Activated naive CD4-positive, alpha-beta T cell treated with anti-CD3 and anti-CD28 coated beads for 36 hours (primary cell): ENCODE data around the gene TCEA3. TPM values are rescaled to one million over a fixed set of nuclear protein-coding genes. Genes with fewer than 3 reads are reported as not detected.

Experiments used
- CTCF ChIA-PET: fragments of 350-600 bp; sonication (Branson Sonifier 250); formaldehyde crosslinking; loops from one replicate; lab custom pipeline; 2021; ENCODE audit warnings: antibody characterized with exemption; lab: Charles Lee
- DNase-seq: peaks from one replicate; pipeline ENCODE4 v3.0.0-alpha.2; 2020
- H3K27ac Mint-ChIP-seq: one replicate; pipeline ENCODE4 v1.8.0; 2021; ENCODE audit warnings: mild to moderate bottlenecking, mixed read lengths
- H3K27me3 Mint-ChIP-seq: one replicate; pipeline ENCODE4 v1.8.0; 2021; ENCODE audit warnings: low read depth, mixed read lengths
- H3K36me3 Mint-ChIP-seq: one replicate; pipeline ENCODE4 v1.8.0; 2021; ENCODE audit warnings: low read depth, mixed read lengths
- H3K4me1 Mint-ChIP-seq: one replicate; pipeline ENCODE4 v1.8.0; 2021; ENCODE audit warnings: low read depth, mixed read lengths
- H3K4me3 Mint-ChIP-seq: one replicate; pipeline ENCODE4 v1.8.0; 2021; ENCODE audit warnings: mild to moderate bottlenecking, moderate library complexity, mixed read lengths
- H3K9me3 Mint-ChIP-seq: one replicate; pipeline ENCODE4 v1.8.0; 2021; ENCODE audit warnings: mixed read lengths
- intact Hi-C: fragments of 100-400 bp; cut with micrococcal nuclease; formaldehyde crosslinking; loops from one replicate; pipeline ENCODE4 v1.15.1; 2023
- total RNA-seq, 2 experiments: library from RNA; stranded (reverse); gene quantifications; one replicate each; pipeline ENCODE4 v1.2.3, GENCODE V29; 2021

The TCEA3 gene
- total RNA-seq, 2 experiments from 2014 or later = 13.7 to 15.3 TPM

DNA sequence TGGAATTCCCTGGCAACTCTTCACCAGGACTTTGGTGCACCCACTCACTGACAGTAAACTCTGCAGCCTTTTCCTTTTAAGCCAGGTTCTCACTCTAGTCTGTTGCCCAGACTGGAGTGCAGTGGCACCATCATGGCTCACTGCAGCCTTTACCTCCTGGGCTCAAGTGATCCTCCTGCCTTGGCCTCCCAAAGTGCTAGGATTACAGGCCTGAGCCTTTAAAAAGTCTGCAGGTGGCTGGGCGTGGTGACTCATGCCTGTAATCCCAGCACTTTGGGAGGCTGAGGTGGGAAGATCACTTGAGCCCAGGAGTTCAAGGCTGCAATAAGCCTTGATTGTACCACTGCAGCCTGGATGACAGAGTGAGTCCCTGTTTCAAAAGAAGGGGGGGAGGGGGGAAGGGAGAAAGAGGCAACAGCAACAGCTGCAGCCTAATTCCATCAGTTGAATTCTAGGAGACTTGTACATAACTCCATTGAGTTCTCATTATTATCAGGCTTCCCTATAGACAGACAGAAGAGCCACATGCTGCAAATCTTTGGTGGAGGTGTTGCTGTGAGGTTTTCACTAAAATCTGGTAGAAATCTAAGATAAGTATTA lies 72.4 kb downstream of the TCEA3 start:
- CTCF ChIA-PET = no interaction called here
- no peaks in the 10 kb centered on the region for H3K9me3 Mint-ChIP-seq
- intact Hi-C loops = no loop called here
- no peak overlapping the region for H3K27ac Mint-ChIP-seq
- H3K4me3 Mint-ChIP-seq = no peak overlapping the region
- H3K4me1 Mint-ChIP-seq = peaks cover 4% of the 10 kb centered on the region
- no peak for DNase-seq
- H3K27me3 Mint-ChIP-seq = no peaks in the 10 kb centered on the region
- no peaks in the 10 kb centered on the region for H3K36me3 Mint-ChIP-seq

DNA sequence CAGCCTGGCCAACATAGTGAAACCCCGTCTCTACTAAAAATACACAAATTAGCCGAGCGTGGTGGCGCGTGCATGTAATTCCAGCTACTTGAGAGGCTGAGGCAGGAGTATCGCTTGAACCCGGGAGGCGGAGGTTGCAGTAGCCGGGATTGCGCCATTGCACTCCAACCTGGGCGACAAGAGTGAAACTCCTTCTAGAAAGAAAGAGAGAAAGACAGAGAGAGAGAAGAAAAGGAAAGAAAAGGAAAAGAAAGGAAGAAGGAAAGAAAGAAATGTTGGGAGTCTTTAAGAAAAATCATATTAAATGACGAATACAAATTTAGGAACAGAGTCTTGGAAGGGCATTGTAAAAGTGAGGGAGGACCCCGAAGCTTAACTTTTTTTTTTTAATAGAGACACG lies 78.6 kb downstream of the TCEA3 start:
- H3K4me3 Mint-ChIP-seq = no peak overlapping the region
- peaks cover 17% of the 10 kb centered on the region for H3K4me1 Mint-ChIP-seq
- H3K27me3 Mint-ChIP-seq = no peaks in the 10 kb centered on the region
- CTCF ChIA-PET = no interaction called here
- no peaks in the 10 kb centered on the region for H3K9me3 Mint-ChIP-seq
- DNase-seq = no peak
- intact Hi-C loops = loop anchor here (2.0 kb wide), 2 partner anchors 185 to 345 kb away; partner anchors contain the start of genes E2F2 and RPL11
- H3K27ac Mint-ChIP-seq = no peak overlapping the region
- peaks cover 14% of the 10 kb centered on the region for H3K36me3 Mint-ChIP-seq

DNA sequence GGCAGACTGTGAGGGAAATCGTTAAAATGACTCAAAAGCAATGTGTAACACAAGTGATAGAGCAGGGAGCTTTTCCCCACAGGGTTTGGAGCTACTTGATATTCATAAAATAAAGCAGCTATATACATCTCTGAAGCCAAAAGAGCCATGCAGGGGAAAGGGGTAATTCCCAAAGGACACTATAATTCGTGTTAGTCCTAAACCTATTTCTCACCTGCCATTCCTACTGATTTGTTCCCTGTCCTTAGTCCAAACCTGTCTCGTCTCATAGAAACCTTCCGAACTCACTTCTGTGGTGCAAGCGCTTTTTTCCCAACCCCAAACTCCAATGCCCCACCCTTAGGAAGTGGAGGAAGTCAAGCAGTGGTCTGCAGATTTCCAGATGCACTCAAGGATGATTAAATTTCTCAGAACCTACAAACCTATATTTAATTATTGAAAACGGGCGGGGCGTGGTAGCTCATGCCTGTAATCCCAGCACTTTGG lies 79.5 kb downstream of the TCEA3 start:
- no peak for DNase-seq
- CTCF ChIA-PET = interaction anchor here (0.6 kb wide), 1 partner anchor 80 kb away, joined by 6 read pairs; no protein-coding TSS in a partner anchor
- peak overlapping the region; percentile 88 for H3K27ac Mint-ChIP-seq
- no peaks in the 10 kb centered on the region for H3K27me3 Mint-ChIP-seq
- no peaks in the 10 kb centered on the region for H3K9me3 Mint-ChIP-seq
- peaks cover 16% of the 10 kb centered on the region for H3K36me3 Mint-ChIP-seq
- peak overlapping the region; percentile 82 for H3K4me3 Mint-ChIP-seq
- H3K4me1 Mint-ChIP-seq = peaks cover 26% of the 10 kb centered on the region
- intact Hi-C loops = loop anchor here (1.0 to 5.0 kb wide), 6 partner anchors 23 to 614 kb away; partner anchors contain the start of genes E2F2, PNRC2 and RPL11

DNA sequence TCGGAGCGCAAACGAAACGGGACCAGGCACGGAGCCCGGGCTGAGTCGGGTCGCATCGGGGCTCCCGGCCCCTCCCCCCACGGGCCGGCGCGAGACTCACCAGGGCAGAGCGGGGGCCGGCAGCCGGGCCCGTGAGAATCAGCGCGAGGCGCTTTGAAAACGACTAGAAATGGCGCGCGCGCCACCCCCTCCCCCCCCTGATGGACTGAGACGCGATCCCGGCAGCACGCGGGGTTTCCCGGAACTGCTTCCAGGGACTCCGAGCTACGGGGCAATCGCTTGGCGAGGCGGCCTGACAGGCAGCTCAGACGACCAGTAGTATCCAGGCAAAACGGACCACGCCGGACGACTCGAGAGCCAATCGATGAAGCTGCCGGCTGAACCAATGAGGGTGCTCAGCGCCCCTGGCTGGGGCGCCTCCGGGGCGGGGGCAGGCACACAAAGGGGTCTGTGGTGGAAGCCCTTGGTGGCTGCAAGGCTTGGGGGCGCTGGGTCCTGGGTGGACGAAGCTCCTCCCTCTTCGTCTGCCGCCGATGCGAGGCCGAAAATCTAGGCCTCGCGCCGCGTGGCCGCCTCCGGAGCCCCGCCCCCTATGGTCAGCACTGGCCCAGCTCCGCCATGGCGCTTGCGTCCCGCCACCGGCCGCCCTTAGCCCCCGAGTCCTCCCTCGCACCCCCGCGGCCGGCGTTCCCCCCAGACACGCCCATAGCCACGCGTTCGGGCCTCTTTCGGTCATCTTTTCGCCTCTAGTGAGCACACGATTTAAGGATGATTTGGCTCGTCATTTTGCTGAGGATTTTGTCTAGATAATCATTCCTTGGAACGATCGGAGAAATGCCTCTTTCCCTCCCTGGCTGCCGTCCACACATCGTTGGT lies 80.2 kb downstream of the TCEA3 start, which contains the start of gene HNRNPR:
HNRNPR (minus strand) TSS at position 174 of the 876 bp plus-strand sequence. CDS start 3,276 bp downstream, outside the sequence.
- Mint-ChIP-seq H3K27ac (peak within 1 kb of the TSS; percentile 93), H3K9me3 (no peaks in the 10 kb centered on the region), H3K4me3 (peak within 1 kb of the TSS; percentile 83), H3K27me3 (no peaks in the 10 kb centered on the region), H3K36me3 (peaks cover 19% of the 10 kb centered on the region), H3K4me1 (peaks cover 32% of the 10 kb centered on the region)
- intact Hi-C loops = loop anchor here (1.0 to 5.0 kb wide), 6 partner anchors 24 to 615 kb away; partner anchors contain the start of genes E2F2, PNRC2 and RPL11
- CTCF ChIA-PET = interaction anchor here (0.6 to 1.1 kb wide), 3 partner anchors 21 to 81 kb away, joined by 3 to 6 read pairs (median 5); no protein-coding TSS in a partner anchor
- peak; percentile 100 for DNase-seq

DNA sequence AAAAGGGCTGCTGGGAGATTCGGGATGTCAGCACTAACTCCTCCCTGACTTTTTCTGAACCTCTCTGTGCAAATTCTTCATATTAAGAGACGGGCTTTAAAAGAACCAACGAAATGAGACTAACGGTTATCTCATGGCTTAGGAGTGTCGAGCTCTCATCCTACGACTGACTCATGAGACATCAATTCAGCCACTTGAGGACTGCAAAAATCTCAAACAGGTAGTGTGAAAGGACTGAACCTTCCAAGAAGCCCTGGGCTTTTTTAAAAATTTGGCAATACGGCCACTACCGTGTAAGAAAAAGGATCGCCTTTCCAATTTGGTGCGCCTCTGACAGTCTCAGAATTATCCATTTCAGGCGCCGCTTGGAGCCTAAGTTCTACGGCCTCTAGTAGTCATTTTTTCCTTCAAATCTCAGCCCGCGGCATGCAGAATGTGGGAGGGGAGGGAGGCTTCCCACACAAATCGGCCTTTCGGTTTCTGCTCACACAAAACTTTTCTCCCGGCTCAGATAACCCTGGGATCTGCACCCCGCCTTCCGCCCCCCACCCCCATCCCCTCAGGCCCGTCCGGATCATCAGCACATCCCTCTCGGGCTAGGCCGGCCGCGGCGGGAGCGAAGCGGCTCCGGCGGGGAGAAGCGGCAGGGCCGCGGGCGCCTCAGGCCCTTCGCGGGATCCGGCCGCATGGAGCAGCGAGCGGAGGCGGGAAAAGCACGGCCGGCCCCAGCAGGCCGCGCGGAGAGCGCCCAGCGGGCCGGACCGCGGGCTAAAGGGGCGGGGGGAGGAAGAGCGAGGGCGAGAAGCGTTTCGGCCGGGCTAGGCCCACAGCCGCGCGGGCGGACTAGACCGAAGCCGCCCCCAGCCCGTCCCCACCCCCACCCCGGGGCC lies 81.1 kb downstream of the TCEA3 start:
- peaks cover 24% of the 10 kb centered on the region for H3K36me3 Mint-ChIP-seq
- H3K4me3 Mint-ChIP-seq = peak overlapping the region; percentile 83
- no peaks in the 10 kb centered on the region for H3K9me3 Mint-ChIP-seq
- peak overlapping the region; percentile 93 for H3K27ac Mint-ChIP-seq
- intact Hi-C loops = loop anchor here (1.0 to 5.0 kb wide), 7 partner anchors 25 to 616 kb away; partner anchors contain the start of genes E2F2, PNRC2 and RPL11
- peak; percentile 61 for DNase-seq
- H3K4me1 Mint-ChIP-seq = peaks cover 38% of the 10 kb centered on the region
- CTCF ChIA-PET = interaction anchor here (0.7 to 1.1 kb wide), 2 partner anchors 22 to 25 kb away, joined by 3 to 5 read pairs; no protein-coding TSS in a partner anchor
- no peaks in the 10 kb centered on the region for H3K27me3 Mint-ChIP-seq

DNA sequence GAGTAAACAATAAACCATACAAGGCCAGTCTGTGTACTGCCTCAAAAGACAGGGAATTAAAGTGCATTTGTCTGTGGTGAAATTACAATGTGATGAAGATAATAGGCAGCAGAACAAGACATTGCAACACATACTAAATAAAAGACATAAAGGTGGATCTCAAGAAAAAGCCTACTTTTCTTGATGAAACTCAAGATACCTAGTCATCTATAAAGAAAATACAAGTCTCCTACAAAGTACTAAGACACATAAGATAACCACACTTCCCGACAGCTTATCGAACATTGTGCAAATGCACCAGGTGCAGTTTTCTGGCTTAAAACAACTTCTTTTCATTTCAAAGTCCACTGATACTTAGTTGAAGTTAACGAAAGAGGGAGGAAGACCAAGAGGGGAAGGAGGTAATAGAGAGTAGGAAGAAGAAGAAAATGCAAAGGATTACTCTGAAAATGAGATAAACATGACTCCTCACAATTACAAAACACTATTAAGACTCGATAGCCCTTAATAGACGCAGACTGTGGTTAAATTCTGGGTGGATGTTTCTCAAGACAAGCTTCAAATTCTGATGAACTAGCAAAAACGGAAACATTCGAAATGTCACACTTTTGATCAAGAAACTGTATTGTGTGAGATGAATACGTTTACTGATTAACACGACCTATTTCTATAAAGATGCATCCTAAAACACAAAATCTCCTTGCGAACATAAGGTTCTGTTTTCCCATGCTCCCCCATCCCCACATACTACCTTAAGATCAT lies 82.4 kb downstream of the TCEA3 start:
- Mint-ChIP-seq H3K9me3 (no peaks in the 10 kb centered on the region), H3K4me1 (peaks cover 46% of the 10 kb centered on the region), H3K4me3 (peak overlapping the region; percentile 83), H3K36me3 (peaks cover 36% of the 10 kb centered on the region), H3K27ac (peak overlapping the region; percentile 51), H3K27me3 (no peaks in the 10 kb centered on the region)
- CTCF ChIA-PET = interaction anchor here (0.6 to 3.0 kb wide), 2 partner anchors 61 to 159 kb away, joined by 3 to 10 read pairs; no protein-coding TSS in a partner anchor
- no peak for DNase-seq
- intact Hi-C loops = loop anchor here (2.0 to 5.0 kb wide), 2 partner anchors 81 to 240 kb away; no protein-coding TSS in a partner anchor

DNA sequence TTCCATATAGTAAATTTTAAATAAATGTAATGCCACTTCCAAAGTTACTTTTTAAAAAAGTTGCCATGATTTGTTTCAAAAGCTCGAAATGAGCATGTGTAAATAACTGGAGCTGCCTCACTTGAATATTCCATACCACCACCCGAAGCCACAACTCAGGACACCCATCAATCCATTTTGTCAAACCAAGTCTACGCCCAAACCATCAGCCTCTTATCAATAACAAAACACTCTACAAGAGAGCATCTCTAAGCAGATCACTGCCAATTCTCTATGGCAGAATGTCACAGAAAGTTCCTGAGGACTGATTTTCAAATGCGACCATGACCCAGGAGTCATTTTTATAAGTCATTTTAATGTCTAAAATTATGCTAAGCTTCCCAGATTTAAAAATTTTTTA lies 84.9 kb downstream of the TCEA3 start:
- no peak overlapping the region for H3K4me3 Mint-ChIP-seq
- no peaks in the 10 kb centered on the region for H3K9me3 Mint-ChIP-seq
- intact Hi-C loops = loop anchor here (5.0 kb wide), 1 partner anchor 237 kb away; no protein-coding TSS in a partner anchor
- CTCF ChIA-PET = interaction anchor here (0.6 to 3.0 kb wide), 3 partner anchors 30 to 64 kb away, joined by 3 to 10 read pairs (median 5); partner anchors contain the start of gene ZNF436
- no peak overlapping the region for H3K27ac Mint-ChIP-seq
- H3K27me3 Mint-ChIP-seq = no peaks in the 10 kb centered on the region
- DNase-seq = no peak
- peaks cover 47% of the 10 kb centered on the region for H3K36me3 Mint-ChIP-seq
- peaks cover 48% of the 10 kb centered on the region for H3K4me1 Mint-ChIP-seq

DNA sequence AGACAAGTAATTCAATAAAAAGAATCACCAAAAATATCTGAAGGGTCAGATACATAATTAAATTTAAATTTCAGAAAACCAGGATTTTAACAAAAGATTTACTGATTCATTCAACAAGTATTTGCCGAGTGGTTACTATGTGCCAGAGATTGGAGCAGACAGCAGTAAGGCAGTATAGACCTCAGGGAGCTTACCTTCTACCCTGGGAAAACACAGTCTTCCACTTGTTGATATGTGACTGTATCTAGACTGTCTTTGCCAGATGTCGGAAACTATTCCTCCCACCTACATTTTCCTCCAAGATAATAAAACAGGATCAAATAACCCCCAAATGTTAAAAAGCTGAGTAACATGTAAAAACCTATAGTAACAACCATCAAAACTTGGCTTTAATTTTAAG lies 86.7 kb downstream of the TCEA3 start:
- H3K9me3 Mint-ChIP-seq = no peaks in the 10 kb centered on the region
- no peaks in the 10 kb centered on the region for H3K27me3 Mint-ChIP-seq
- H3K4me1 Mint-ChIP-seq = peaks cover 52% of the 10 kb centered on the region
- no peak overlapping the region for H3K4me3 Mint-ChIP-seq
- CTCF ChIA-PET = interaction anchor here (1.2 kb wide), 1 partner anchor 24 kb away, joined by 4 read pairs; no protein-coding TSS in a partner anchor
- intact Hi-C loops = no loop called here
- no peak overlapping the region for H3K27ac Mint-ChIP-seq
- peaks cover 56% of the 10 kb centered on the region for H3K36me3 Mint-ChIP-seq
- no peak for DNase-seq

DNA sequence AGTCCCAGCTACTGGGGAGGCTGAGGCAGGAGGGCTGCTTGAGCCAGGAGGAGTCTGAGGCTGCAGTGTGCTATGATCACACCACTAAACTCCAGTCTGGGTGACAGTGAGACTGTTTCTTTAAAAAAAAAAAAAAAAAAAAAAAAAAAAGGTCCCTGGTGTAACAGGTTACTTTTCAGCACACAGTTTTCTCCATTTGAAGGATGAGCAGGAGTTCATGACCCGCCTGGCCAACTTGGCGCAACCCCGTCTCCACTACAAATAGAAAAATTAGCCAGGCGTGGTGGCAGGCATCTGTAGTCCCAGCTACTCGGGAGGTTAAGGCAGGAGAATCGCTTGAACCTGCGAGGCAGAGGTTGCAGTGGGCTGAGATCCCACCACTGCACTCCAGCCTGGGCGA lies 92.8 kb downstream of the TCEA3 start:
- H3K27ac Mint-ChIP-seq = no peak overlapping the region
- H3K4me3 Mint-ChIP-seq = no peak overlapping the region
- CTCF ChIA-PET = no interaction called here
- H3K36me3 Mint-ChIP-seq = peaks cover 61% of the 10 kb centered on the region
- no peaks in the 10 kb centered on the region for H3K9me3 Mint-ChIP-seq
- intact Hi-C loops = no loop called here
- peaks cover 42% of the 10 kb centered on the region for H3K4me1 Mint-ChIP-seq
- DNase-seq = no peak
- no peaks in the 10 kb centered on the region for H3K27me3 Mint-ChIP-seq
